Measurements from ENCODE around the gene KIF6.

Gene KIF6

DNA sequence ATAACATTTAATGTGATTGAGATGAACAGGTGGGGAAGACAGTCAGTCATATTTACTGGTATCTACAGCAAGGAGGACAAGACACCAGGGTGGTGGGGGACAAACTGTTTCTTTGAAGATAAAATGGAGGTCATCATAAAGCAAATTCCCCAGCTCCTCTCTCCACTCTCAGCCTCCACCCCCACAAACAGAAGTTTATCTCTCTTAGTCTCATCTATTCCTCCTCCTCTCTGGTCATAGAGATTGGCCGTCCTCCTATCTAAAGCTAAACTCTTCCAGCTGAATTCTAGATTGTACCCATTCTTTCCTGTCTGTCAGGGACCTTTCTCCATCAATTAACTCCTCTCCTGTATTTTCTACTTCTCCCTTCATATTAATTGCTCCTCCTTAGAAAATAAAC lies 71.1 kb downstream of the KIF6 start:
- DNase-seq, result no peak

DNA sequence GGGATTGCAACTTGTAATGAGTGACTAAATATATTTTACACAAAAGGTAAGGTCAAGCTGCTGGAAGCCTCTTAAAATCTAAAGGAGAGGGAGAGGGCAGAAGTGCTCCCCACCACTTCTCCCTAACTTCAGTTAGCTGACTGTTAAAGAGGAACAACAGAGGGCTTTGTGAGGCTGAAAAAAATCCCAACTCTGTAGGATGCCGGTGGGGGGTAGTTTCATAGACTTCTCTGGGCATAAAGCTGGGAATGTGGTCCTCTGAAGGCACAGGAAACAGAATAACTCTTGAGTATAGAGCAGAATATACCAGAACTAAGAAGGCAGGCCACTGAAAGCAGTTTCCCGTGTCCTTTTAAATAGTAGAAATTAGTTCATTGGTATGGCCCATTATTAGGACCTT lies 71.6 kb downstream of the KIF6 start:
- DNase-seq, result no peak

DNA sequence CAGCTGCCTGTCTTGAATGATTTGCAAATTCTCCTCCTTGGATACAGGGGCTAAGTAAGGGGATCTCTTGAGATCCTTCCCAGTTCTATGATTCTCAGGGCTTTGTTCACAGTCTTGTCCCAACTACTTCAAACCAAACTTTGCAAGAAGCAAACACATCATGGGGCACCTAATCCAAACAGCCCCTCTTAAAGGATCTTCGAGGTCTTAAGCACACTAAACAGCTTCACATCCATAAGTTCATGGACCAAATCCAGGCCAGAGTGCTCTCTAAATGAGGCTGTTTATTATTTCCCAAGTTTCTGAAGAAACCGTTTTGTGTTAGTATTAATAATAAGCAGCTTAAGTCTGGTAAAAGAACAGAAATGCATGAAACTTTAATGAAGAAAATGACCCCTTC lies 75.2 kb downstream of the KIF6 start:
- DNase-seq, result no peak

DNA sequence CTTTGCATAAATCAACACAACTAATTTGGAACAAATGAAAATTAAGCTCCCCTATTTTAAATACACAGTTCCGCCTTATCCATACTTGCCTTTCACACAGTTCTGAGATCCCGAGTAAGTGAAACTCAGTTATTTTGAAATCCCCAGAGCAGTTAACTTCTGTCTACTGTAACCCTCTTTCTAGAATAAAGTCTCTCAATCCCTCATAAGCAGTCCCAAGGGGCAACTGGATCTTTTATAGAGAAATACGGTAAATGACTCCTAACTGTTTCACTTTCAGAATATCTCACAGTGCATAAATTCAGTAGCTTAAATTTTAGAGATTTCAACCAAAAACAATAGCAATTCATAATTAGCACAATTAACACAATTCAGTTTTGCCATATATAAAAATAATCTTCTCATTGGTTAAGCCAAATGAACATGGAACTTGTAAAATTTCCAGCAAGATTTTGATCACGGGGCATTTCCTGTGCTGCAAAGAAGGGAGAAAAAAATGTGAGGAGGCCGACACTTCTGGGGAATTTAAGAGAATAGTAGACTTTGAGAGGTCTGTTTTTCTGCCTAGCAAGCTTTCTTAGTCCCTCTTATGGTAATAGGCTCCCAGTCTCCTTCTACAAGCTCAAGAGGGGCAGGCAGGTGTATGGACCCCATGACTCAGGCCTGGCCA lies 78.3 kb downstream of the KIF6 start:
- DNase-seq, result no peak

DNA sequence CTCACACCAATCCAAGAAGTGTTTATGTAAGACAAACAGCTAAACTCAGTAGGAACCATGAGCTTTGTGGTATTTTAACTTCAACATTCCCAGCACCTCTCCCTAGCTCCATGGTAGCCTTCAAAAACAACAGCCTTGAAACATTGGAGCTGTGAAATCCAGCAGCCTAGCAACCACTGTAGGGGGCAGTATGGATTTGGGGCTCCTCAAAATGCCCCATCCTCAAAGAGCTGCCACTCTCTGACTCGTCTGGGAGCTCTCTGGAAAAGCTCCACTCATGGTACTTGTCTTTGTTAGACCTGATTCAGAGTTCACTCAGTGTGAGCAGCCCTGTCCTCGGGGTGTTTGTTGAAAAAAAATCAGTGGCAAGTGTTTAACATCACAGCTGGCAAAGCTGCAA lies 82.9 kb downstream of the KIF6 start:
- no peak for DNase-seq

DNA sequence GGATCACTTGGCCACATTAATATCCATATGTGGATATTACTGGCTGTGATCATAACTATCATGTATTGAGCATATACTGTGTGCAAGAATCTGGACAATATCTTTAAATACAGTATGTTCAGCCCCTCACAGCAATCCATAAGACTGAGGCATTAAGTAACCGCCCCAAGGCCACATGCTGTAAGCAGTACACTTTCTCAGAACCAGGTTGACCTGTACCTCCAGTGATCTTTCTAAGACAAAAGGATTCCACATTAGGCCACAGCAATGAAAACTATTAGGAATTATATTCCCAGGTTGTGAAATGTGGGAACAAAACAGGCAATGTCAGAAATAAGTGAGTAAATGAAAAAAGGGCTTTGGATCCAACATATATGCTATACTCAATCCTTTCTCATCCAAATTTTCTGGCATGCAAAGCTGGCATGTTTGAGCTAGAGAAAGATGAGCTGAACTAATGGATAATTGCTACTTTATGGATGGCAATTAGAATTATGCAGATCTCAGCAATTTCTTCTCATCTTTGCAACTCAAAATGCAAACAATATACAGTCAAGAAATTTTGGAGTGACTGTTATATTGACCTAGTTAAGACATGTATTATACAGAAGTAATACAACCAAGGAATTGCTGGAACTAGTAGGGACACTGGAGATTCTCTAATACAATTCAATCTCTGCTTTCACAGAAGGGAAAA lies 86.9 kb downstream of the KIF6 start:
- DNase-seq, result no peak

DNA sequence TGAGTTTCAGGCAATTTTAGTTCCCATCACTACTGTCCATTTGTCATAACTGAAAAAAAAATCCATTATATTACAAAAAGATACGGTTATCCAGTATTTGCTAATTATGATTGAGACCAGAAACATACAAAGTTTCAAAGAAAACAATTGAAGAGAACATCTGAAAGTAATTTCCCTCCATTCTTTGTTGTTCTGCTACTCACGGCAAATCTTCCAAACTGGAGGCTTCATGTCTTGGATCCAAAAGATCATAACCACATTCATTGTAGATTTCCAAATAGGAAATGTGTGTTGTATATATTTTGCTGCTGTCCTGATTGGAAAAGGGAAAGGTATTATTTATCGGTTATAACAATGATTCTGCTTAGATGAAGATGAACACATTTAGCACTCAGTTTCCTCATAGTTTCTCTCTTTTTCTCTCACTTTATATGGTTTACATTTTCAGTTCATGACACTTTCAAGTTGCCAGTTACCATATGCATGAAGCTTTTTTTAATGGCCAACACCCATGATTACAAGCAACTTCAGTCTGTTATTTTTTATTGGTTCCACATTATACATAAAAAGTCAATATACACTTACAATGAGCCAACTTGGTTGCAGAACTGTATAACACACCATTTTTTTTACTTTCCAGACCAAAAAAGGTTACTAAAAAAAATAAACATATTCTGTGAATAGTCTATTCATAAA lies 90.4 kb downstream of the KIF6 start:
- no peak for DNase-seq

DNA sequence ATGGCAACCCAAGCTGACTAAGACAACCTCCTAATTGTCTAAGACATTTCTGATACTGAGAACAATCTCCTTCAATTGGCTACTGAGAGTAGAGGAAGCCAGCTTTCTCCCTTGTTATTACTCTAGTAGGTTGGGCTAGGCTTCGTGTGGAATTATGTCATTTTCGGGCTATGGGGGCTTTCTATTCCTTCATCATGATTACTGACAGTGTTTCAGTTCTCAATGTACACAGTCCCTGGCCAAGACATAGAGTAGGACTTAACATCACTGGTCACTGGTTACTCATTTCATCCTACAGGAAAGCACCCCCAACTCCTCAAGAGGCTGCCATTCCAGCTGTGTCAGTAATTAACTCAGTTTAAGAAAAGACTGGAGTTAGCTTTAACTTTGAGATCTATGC lies 100.0 kb downstream of the KIF6 start:
- DNase-seq, result no peak

DNA sequence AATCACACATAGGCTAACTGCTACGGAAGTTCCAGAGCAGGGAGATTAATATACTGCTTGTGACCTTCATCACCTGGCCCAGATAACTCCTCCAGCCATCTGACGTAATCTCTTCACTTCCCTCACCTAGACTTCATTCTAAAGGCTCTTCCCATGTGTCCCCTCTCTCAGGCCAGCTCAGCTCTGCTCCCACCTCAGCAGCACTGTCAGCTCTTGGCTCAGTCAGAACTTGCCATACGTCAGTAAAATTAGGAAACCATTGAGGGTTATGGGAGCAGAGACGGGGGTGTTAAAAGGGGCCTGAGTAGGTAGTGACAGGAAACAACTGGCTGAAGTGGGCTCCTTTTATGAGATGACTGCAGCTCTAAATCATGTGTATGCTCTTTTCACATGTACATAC lies 101.5 kb downstream of the KIF6 start:
- DNase-seq, result no peak

DNA sequence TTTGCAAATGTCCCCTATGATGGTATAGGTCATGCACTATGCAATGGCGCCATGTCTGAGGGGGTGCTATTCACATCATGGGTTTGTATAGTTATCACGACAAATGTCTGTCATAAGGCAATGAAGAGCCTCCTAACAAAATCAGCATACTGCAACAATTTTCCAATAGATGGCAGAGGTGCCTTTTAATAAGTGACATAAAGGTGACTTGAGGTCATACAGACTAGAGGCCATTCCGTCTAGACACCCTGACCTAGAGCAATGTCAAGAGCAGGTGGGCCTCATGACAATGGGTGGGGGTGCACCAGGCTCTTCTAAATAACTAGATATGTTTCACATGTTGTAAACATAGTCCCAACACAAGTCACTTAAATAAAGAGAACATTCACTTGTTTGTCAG lies 107.7 kb downstream of the KIF6 start:
- no peak for DNase-seq

DNA sequence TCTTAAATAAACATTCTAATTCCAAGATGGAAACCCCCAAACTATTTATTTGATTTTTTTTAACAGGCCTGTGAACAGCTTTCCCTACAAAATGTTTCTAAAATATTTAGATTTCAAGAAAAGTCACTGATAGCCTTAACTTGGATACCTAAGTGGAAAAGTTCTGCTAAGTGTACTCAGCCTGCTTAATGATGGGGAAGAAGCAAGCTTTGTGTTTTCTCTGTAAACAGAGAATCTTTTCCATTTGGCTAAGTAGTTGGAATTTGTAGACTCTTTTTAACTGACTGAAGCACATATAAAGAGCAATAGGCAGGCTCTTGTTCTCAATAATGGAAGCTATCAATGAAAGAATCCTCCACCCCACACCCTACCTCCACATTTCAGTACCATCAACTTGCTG lies 108.2 kb downstream of the KIF6 start:
- DNase-seq, result no peak

DNA sequence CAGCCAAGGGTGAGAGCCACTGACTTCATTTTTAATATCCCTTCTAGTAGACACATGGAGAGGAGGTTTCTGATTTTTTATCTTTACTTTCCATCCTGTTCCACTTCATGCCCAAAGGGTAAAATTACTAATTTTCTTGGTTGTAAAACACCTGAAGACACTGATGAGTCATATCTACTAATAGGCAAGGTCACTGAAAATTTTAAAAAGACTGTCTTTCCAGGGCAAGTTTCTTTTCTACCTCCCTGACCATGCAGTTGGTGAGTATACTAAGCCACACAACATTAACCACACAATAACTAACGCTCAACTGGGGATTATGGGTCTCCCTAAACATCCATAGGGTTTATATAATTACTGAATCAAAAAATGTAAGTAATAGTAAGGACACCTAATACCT lies 109.6 kb downstream of the KIF6 start:
- no peak for DNase-seq

DNA sequence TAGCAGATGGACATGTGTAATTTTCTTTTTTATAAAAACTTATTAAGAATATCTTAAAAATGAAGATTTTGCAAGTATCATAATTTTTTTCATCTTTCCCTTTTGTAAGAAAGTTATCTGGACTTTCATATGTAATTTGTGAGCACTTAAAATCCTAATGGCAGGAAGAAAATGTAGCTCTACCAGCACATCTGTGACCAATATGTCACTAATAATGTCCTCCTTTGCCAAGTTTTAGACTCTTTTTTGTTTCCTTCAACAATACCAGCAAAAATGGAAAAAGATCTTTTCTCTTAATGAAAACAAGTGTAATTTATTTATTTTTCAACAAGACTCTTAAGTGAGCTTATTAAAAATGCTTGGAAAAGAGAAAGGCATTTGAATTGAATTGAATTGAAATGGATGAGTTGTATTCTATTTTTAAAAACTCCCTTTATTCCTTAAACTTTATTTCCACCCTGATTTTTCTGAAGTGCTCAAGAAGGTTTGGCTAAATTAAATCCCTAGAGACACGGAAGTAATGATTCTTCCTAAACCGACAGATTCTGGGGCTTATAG lies 110.7 kb downstream of the KIF6 start:
- DNase-seq, result no peak

DNA sequence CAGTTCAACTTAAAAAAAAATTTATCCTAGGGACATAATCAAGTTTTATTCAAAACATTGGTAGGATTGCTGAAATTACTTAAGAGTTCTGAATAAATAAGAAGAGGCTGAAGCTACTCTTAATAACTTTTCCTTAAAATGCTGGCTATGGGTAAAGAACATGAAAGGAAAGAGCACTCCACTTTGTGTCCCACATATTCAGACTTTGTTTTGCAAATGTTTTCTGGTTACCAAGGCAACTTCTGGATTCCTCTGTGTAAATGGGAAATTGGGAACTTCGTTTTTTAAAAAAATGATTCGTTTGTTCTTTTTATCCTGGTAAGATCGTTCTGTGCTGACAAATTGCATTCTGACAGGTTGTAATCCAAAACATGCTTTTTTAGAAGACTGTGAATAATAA lies 115.0 kb downstream of the KIF6 start:
- no peak for DNase-seq

DNA sequence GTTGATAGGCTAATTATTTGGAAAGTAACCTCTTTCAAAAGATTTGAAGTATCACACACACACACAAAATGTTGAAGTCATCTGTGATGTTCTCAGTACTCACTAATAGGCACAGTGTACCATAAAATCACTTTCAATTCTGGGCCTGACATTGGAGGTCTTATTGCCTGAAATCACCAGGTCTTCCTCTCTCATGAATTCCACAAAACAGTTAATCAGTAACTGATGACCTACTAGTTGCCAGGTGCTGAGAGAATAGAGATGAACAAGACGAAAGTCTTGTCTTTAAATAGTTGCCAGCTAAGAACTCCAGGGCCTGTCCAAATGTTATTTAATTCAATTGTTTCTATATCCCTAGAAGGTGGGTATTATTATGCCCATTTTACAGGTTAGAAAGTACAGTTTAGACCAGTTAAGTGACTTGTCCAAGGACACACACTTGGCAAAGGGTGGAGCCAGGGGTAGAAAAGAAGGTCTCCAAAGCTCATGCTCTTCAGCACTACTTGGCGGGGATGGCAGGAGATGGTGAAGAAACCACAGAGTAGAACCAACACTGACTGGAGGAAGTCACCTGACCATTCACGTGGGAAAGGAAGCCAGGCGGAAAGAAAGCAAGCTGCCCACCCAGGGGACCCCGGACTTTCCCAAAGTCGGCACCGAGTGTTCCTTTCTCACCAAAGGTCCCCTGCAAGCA lies 116.4 kb downstream of the KIF6 start:
- no peak for DNase-seq

DNA sequence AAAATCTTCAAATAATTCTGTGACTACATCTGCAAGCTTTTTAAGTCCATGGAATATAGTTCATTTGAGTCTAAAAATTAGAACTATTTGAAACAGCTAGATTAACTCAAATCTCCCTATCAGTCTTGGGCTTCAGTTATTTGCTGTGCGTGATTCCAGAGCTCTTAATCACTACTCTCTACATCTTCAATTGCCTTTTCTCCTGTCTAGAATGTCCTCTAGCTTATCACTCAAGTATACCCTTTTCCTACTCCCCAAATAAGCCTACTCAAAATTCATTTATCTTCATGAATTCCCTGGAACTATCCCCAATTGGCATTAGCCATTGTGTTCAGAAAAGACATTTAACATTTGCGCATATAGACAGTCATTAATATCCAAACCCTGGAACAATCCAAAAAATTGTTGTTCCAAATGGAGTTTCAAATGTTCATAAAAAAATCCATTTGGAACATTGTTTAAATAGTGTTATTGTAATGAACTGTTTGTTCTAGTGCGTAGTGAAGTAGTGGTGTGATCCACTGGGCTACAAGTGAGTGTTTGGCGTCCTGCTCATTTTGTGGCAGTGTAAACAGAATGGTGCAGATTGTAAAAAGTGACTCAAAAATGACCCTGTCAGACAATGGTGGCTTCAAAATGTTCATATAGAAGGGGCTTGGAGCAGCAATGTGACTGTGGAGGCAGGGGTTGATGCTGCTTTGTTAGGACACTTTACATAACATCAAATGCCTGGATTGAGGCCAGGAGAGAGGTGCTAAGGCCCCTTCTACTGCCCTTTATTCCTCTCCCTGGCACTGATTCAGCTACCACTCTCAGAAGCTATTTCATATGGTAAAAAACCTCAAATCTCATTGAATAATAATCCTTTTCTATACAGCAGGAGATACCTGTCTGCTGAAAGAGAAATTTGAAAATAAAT lies 122.3 kb downstream of the KIF6 start:
- no peak for DNase-seq

DNA sequence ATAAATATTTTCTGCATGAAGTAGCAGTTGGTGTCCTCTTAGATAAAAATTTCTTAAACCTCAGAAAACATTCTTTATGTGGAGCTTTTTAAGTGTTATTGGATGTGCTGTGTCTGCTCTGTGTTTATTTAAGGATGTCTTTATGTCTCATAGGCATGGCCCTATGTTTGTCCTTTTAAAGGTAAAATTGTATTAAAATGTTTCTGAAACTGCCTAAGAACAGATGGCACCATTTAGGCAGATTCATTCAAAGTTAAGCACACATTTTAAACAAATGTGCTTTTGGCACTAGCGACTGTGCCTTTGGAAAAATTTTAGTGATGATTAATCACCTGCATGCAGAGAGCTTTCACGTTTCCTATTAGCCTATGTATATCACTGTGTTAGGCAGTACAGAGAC lies 125.2 kb downstream of the KIF6 start:
- no peak for DNase-seq

DNA sequence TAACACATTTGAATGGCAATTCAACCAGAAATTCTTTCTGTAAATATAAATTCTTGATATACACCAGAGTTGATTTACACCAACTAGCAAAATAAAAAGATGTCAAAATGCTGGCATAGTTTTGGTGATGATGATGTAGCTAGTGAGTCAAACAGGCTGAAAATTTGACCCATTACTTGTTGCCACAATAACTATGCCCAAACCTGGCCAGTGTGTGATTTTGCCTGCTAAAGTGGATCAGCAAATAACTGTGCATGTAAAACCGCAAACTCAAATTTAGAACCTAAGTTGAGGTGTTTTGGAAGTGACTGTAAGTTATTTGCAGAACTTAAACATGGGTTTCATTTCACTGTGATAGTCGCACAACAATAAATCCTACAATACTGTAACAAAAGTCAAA lies 125.9 kb downstream of the KIF6 start:
- no peak for DNase-seq

DNA sequence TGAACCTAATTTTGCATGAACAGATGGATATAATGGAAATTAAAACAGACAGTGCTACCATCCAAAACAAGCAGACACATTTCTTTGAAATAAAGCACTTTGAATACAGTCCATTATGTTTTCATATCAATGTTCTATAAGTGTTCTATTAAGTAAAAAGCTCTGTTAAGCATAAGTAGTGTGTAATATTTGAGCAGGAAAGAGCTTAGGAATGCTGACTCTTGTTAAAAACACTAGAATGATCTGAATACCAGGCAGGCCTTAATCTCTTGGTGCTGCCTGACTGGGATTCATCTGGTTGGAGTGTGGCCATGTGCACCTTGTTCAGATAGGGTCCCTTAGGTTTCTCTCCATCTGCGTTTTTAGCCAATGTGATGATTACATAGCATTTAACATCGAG lies 130.9 kb downstream of the KIF6 start:
- DNase-seq, result no peak

DNA sequence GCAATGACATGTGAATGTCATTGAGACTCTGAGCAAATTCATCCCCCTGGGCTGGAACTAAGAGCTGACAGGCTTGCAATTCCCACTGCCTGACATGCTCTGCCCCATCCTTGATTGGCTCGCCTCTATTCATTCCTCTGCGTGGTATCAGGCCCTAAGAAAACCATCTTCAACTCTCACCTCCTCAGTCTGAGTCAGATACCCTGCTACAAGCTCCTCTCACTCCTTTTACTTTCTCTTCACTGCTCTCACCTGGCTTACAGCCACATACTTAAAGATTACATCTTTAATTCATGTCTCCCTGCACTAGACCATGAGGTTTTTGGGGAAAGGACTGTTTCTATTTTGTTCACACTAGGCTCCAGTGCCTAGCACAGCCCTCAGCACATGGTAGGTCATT lies 131.6 kb downstream of the KIF6 start:
- no peak for DNase-seq

DNA sequence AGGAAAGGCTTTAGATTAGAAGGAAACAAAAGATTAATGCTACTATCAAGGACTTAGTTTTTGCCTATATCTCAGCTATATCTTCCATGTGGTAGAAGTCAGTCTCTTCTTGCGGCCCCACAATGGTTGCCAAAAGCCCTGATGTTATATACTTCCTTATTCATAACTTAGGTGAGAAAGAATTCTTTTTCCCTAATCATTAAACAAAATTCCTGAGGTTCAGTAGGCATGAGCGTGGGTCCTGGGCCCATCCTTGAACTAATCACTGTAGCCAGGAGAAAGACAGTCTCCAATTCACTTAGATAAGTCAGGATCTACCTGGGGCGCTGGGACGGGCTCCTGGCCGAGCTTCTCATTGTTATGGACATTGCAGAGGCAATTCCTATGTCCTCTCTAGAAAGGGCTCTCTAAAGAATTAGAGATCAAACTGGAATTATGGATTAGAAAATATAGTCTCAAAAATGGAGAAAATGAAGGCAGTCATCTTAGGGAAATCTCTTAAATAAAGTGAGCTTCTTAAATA lies 134.3 kb downstream of the KIF6 start:
- no peak for DNase-seq

DNA sequence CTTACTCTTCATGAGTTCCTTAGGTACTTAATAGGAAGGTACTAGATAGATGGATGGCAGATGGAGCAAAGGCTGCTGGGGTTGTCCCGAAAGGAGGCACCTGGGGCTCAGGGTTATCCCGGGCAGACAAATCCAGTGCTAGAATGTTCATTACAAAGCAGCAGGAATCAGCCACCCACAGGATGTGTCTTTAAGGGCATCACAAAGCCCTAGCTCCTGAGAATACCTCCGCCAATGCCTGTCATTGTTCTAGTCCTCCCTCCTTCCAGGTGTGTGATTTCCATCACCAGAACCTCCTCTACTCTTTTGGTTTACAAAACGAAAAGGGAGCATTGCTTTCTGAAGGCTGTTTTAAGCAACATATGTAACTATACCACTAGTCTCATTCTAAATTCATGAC lies 138.1 kb downstream of the KIF6 start:
- no peak for DNase-seq

Data from effector CD4-positive, alpha-beta T cell (primary cell).